ENCODE data around the gene SLC25A21. TPM values are rescaled to one million over a fixed set of nuclear protein-coding genes. Genes with fewer than 3 reads are reported as not detected.
"Not testable (repeated sequence)": the region's sequence is repeated elsewhere in the genome, so short reads cannot be mapped to it uniquely, and the experiment has no call there.

The SLC25A21 gene
- total and polyA plus RNA-seq, 10 donors: 0.06 to 1.1 (median 0.22) TPM; not detected in 2

GRCh38 chr14:37194698-37195097 is 22.3 kb upstream of the SLC25A21 start:
- Histone ChIP-seq H3K4me3 (no peak overlapping the region), H3K27ac (no peak overlapping the region), H3K9me3 (peaks cover 0 to 3% (median 0%) of the 10 kb centered on the region in 8 donors), H3K27me3 (replicated peaks in 1 of 7) (peaks cover 0 to 14% (median 0%) of the 10 kb centered on the region in 7 donors), H3K4me1 (peaks cover 0 to 19% (median 2%) of the 10 kb centered on the region in 6 donors), H3K36me3 (no peaks in the 10 kb centered on the region)
- no peak for DNase-seq
- intact Hi-C loops (cut with DNase I; ENCODE audit: low total_unique reads): no loop called here
- WGBS, 5 donors: 80 to 94% (median 84%) methylated on average over 2 of the region's 2 CpGs
- TF ChIP-seq, protein P1, sequence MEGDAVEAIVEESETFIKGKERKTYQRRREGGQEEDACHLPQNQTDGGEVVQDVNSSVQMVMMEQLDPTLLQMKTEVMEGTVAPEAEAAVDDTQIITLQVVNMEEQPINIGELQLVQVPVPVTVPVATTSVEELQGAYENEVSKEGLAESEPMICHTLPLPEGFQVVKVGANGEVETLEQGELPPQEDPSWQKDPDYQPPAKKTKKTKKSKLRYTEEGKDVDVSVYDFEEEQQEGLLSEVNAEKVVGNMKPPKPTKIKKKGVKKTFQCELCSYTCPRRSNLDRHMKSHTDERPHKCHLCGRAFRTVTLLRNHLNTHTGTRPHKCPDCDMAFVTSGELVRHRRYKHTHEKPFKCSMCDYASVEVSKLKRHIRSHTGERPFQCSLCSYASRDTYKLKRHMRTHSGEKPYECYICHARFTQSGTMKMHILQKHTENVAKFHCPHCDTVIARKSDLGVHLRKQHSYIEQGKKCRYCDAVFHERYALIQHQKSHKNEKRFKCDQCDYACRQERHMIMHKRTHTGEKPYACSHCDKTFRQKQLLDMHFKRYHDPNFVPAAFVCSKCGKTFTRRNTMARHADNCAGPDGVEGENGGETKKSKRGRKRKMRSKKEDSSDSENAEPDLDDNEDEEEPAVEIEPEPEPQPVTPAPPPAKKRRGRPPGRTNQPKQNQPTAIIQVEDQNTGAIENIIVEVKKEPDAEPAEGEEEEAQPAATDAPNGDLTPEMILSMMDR (IDR thresholded peaks at IDR 0.05 in 8 of 11, conservative IDR thresholded peaks at IDR 0.05 in 3 of 11): no peak
- TF ChIP-seq POLR2A (IDR thresholded peaks at IDR 0.05) (no peak), POLR2AphosphoS5 (IDR thresholded peaks at IDR 0.05) (no peak)

- H3K27me3 ChIP-seq (replicated peaks in 1 of 7); intact Hi-C loops (cut with DNase I; ENCODE audit: low total_unique reads); H3K27ac ChIP-seq; H3K36me3 ChIP-seq; H3K4me1 ChIP-seq; H3K4me3 ChIP-seq; DNase-seq; H3K9me3 ChIP-seq: not testable (repeated sequence)
- 83 to 95% (median 89%) methylated on average over 2 of the region's 2 CpGs for whole genome bisulfite sequencing, 5 donors
These were observed 17.3 kb upstream of the SLC25A21 start for GRCh38 chr14:37189733-37190132.

GRCh38 chr14:37187840-37188577 is 15.6 kb upstream of the SLC25A21 start:
- H3K27ac ChIP-seq; intact Hi-C loops (cut with DNase I; ENCODE audit: low total_unique reads): not testable (repeated sequence)

DNA sequence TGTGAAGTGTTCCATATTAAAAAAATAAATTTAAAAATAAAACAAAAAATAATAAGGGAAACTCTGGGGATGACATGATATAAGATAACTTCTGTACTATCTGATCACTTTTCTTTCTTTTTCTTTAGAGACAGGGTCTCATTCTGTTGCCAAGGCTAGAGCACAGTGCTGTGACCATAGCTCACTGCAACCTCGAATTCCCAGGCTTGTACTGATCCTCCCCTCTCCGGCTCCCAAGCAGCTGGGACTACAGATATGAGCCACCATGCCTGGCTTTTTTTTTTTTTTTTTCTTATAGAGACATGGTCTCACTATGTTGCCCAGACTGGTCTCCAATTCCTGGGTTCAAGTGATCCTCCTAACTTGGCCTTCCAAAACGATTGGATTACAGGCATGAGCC is 14.9 kb upstream of the SLC25A21 start:
- peaks cover 0 to 4% (median 0%) of the 10 kb centered on the region in 8 donors for H3K9me3 ChIP-seq
- DNase-seq: no peak
- no peaks in the 10 kb centered on the region for H3K36me3 ChIP-seq
- no peak overlapping the region for H3K27ac ChIP-seq
- H3K4me1 ChIP-seq: no peaks in the 10 kb centered on the region
- no peak overlapping the region for H3K4me3 ChIP-seq
- 58 to 72% (median 70%) methylated on average over 3 of the region's 3 CpGs for WGBS, 5 donors
- TF ChIP-seq POLR2A (IDR thresholded peaks at IDR 0.05): no peak
- TF ChIP-seq, protein P1 (IDR thresholded peaks at IDR 0.05 in 8 of 11, conservative IDR thresholded peaks at IDR 0.05 in 3 of 11): no peak
- H3K27me3 ChIP-seq (replicated peaks in 1 of 7): no peaks in the 10 kb centered on the region
- intact Hi-C loops (cut with DNase I; ENCODE audit: low total_unique reads): no loop called here

More at GRCh38 chr14:37187840-37188577, 15.6 kb upstream of the SLC25A21 start:
- H3K27me3 ChIP-seq (replicated peaks in 1 of 7); DNase-seq; H3K4me3 ChIP-seq; H3K4me1 ChIP-seq; H3K9me3 ChIP-seq; H3K36me3 ChIP-seq: not testable (repeated sequence)
- WGBS, 5 donors: 76 to 81% (median 78%) methylated on average over 7 to 9 of the region's 9 CpGs

DNA sequence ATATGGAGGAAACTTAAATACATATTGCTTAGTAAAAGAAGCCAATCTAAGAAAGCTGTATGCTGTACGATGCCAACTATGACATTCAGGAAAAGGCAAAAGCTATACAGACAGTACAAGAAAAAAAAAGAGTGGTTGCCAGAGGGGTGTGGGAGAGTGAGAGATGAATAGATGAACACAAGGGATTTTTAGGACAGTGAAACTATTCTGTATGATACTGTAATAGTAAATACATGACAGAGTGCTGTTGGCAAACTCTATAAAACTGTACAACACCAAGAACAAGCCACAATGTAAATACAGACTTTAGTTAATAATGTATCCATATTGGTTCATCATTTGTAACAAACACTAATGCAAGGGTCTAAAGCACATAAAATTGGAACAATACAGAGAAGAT is 14.5 kb upstream of the SLC25A21 start:
- TF ChIP-seq POLR2A (IDR thresholded peaks at IDR 0.05): no peak
- TF ChIP-seq, protein P1 (IDR thresholded peaks at IDR 0.05 in 8 of 11, conservative IDR thresholded peaks at IDR 0.05 in 3 of 11): no peak
- no peak for TF ChIP-seq POLR2AphosphoS5 (IDR thresholded peaks at IDR 0.05)
- Histone ChIP-seq H3K4me3 (no peak overlapping the region), H3K9me3 (peaks cover 0 to 4% (median 0%) of the 10 kb centered on the region in 8 donors), H3K36me3 (no peaks in the 10 kb centered on the region), H3K27ac (no peak overlapping the region), H3K27me3 (replicated peaks in 1 of 7) (no peaks in the 10 kb centered on the region), H3K4me1 (no peaks in the 10 kb centered on the region)
- DNase-seq: no peak
- intact Hi-C loops (cut with DNase I; ENCODE audit: low total_unique reads): no loop called here
- WGBS, 5 donors: 81 to 97% (median 85%) methylated on average over 1 of the region's 1 CpG
